T1000 (cell line): ENCODE results near the gene IKZF3.
"Not testable (repeated sequence)": the region's sequence is repeated elsewhere in the genome, so short reads cannot be mapped to it uniquely, and the experiment has no call there.

Experiments used
- DNase-seq: peaks from one replicate; lab custom pipeline; 2025; ENCODE audit warnings: mixed read lengths; lab: John Stamatoyannopoulos, UW

IKZF3 gene

DNA sequence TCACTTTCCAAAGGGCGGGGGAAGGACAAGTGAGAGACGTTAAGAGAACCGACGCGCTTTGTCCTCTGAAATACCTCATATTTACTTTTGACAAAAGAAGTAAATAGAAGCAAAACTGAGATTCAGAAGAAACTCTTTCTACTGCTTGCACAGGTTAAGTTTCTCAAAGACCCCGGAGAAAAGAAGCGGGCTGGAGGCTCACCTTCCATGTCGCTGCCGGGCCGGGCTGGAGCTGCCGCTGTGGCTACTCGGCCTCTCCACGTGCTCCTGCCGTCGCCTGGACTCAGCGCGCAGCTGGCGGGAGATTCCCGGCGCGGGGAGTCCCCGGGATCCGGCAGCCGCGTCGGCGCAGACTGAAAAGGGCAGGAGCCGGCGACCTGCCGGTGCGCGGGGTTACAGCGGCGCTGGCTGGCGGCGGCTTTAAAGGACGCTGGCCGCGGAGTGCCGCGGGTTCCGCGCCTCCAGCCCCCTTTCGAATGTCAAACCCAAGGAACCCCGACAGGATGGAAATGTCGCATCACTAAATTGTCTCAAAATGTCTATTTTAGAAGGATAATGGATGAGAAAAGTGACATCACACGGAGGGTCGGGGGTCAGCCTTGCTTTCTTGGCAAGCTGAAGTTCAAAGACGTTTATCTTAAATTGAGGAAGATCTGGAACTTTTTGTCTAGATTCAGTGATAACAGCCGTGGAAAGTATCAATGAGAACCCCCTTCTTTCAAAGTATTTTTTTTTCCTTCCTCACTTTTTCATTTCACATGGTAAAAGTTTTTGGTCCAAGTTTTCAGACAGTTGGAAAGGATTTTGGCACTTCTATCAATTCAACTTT lies at the start of gene IKZF3:
TSS of gene IKZF3 (minus strand) at position 395 of the 829 bp plus-strand sequence. CDS start at position 209, 186 bp downstream.
- DNase-seq = no peak

DNA sequence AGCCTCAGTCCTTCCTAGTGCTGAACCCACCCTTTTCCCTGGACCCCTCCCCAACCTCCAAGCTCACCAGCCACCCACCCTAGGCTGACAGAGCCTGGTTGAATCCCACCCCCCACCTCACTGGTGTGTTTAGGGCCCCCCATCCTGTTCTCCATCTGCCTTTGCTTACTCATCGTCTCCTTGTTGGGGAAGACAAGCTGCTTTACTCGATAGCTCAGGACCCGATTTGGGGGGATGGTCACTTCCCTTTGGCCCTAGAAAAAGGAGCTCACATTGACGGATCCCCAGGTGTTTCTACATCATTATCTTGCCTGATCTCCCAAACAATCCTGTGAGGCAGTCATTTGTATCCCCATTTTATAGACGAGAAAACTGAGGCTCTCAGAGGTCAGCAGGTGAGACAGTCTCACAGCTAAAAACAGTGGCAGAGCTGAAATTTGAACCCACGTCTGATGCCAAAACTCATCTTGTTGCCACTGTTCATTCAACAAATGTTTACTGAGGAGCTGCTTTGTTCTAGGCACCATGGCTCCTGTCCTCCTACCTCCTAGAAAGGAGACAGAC lies 44.8 kb upstream of the IKZF3 start:
- no peak for DNase-seq

DNA sequence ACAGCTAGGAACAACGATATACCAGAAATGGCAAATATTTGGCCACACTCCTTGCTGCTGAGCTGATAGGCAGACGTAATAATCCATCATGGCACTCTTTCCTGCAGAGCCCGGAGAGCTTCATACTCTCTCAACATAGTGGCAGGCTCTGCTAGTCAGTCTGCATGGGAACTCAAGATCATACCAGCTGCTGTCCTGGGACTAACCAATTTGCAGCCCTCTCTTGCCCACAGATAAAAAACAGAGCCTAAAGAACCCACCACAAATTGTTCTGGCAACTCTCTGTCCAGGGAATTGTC lies 40.8 kb upstream of the IKZF3 start:
- no peak for DNase-seq

DNA sequence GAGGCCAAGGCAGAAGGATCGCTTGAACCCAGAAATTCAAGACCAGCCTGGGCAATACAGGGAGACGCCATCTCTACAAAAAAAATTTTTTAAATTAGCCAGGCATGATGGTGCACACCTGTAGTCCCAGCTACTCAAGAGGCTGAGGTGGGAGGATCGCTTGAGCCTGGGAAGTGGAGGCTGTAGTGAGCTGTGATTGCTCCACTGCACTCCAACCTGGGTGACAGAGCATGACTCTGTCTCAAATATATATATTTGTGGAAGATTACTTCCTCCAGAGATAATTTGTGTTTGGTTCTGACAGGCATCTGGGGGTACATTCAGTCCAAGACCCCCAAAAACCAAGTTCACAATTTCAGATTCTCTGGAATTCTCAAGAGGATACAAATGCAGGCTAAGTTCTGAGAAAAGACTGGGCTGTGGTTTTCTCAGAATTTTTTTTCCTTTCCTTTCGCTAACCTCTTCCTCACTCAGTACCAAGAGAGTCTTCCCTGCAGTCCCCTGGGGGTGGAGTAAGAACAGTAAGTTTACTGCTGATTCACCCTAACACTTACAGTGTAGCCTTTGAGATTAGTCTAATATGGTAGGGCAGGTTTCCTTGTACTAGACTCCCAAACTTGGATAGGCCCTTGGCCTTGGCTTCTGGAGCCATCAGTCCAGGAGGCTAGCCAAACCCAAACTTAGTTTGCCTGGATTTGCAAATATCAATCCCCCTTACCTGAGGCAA lies 39.2 kb upstream of the IKZF3 start:
- DNase-seq = no peak

DNA sequence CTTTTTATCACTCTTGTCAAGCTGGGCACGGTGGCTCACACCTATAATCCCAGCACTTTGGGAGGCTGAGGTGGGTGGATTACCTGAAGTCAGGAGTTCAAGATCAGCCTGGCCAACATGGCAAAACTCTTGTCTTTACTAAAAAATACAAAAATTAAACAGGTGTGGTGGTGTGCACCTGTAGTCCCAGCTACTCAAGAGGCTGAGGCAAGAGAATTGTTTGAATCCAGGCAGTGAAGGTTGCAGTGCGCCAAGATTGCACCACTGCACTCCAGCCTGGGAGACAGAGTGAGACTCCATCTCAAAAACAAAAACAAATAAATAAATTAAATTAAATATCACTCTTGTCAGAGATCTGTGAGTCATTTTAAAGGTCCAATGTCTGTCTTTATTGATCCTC lies 37.9 kb upstream of the IKZF3 start:
- not testable (repeated sequence) for DNase-seq

DNA sequence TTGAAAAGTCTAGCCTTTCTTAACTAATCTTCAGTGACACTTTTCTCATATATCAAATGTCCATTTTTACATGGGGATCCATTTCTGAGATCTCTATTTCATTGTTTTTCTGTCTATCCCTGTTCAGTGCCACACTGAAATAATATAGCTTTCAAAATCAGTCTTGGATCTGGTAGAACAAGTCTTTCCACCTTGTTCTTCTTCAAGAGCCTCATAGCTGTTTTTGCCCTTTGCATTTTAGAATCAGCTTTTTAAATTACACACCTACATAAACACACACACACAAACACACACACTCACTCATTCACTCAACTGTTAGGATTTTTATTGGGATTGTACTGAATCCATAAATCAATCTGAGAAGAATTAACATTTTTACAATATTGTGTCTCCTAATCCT lies 35.1 kb upstream of the IKZF3 start:
- DNase-seq = no peak

DNA sequence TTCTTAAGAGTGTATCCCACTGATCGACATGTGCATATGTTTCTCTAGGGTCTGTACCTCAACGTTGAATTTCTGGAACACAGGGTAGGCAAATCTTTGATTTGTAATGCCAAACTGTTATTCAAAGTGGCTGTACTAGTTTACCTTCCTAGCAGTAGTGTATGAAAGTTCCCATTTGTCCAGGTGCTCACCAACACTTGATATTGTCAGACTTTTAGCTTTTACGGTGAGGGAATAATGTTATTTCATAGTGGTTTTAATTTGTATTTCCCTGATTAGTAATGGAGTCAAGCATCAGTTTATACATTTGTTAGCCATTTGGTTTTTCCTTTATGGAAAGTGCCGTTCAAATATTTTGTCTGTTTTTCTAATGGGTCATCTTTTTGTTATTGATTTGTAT lies 34.0 kb upstream of the IKZF3 start:
- DNase-seq = no peak

DNA sequence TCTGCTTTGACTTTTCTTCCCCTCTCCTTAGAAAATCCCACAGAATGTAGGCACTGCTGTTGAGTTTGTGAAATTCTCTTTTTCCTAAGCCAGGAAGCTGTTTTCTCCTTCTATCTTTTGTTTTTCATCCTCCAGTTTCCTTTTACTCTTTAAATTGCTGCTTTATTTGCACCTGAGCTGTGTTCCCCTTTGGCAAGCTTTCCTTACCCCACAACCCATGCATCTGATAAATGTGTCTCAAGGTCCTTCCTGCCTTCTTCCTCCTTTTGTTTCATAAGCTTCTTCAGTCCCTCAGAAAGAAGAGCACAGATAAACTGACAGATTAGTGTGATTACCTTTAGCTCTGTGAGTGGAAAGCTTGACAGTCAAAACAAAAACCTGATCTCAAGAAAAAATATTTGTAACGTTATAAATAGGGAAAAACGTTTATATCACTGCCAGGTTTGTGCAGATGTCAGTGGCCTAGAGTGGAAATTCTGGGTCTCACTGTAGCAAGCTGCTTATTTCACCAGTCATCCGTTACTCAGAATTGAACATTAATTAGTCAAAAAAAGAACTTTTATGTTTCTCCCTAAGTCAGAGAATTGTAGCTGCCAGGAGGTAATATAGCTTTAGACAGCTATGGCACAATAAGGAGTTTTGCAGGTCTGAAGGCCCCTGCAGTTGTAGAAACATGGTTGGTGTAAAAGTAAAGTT lies 30.7 kb upstream of the IKZF3 start:
- no peak for DNase-seq

DNA sequence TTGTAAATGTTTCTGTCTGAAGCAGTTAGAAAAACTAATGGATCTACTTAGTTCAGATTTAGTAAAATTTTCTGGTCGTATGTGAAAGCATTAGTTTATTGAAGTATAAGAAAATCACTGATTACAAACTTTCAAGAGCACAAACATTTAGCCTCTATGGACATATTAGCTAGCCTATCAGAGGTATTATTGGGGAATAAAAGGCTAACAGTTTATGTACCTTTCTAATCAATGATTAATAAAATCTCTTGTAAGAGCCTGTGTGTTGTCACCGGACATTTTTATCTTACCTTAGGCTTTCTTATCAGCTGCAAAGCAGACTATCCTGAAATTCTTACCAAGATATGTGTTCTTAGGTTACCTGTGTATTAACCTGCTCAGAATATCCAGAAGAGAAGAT lies 25.1 kb upstream of the IKZF3 start:
- DNase-seq = no peak

DNA sequence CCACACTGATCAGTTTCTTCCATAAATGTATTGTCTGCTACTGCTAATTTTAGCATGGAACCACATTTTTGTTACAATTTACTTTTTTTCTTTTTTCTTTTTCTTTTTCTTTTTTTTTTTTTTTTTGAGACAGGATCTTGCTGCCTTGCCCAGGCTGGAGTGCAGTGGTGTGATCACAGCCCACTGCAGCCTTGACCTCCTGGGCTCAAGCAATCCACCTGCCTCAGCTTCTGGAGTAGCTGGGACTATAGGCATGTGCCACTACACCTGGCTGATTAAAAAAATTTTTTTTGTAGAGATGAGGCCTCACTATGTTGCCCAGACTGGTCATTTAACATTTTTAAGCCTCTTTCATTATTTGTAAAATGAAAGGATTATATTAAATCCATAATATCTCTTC lies 23.0 kb upstream of the IKZF3 start:
- no peak for DNase-seq

DNA sequence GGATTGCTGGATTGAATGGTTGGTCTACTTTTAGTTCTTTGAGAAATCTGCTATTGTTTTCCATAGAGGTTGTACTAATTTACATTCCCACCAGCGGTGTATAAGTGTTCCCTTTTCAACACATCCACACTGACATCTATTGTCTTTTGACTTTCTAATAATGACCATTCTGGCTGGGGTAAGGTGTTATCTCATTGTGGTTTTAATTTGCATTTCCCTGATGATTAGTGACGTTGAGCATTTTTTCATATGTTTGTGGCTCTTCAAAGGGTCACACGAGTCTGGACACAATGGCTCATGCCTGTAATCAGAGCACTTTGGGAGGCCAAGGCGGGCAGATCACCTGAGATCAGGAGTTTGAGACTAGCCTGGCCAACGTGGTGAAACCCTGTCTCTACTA lies 22.0 kb upstream of the IKZF3 start:
- DNase-seq = not testable (repeated sequence)

DNA sequence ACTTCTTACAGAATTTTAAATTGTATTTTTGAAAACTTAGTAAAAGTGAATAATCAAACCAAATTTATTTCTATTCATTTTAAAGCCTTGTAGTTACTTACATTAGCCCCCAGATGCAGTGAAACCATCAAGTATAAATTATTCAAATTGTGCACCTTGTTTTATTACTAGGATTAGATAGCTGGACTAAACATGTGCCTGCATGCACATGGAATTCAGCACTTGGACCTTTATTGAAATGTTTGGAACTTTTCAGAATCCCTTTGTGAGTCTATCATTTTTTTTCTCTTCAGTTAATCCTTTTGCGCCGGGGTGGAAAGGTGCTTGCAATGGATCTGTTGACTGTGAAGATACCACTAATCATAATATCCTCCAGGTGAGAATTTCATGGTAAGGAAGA lies 8.6 kb upstream of the IKZF3 start:
- no peak for DNase-seq

DNA sequence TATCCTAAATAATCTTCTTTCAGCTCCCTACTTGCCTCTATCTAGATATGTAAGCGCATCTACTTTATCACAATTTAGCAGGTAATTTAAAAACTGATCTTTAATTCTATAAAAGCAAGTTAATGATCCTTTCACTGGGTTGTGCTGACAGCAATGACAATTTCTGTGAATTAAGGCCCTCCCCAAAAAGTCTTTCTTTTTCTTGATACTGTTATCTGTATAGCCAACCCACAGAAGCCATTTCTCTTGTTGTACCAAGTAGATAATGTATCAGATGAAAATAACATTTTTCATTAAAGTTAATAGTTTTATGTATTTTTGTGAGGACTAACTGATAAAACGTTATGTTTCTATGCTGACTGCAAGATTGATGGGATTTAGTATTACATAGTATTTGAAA lies 7.7 kb upstream of the IKZF3 start:
- no peak for DNase-seq

DNA sequence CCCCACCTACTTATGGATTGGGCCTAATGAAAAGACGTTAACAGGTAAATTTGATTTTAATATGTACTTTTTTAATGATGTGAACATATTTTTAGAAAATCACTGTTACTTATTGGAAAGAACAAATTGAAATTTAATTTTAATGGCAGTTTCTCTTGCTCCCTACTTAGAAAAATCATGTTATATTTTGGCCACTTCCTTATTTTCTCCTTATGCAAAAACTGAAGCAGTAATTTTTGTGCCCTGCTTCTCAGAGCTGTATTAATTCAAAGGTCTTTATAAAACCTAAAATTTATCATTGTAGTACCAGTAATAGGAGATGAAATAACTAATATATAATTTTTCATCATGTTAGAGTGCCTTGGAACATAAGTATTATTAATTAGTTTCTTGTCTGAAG lies 6.7 kb upstream of the IKZF3 start:
- no peak for DNase-seq

DNA sequence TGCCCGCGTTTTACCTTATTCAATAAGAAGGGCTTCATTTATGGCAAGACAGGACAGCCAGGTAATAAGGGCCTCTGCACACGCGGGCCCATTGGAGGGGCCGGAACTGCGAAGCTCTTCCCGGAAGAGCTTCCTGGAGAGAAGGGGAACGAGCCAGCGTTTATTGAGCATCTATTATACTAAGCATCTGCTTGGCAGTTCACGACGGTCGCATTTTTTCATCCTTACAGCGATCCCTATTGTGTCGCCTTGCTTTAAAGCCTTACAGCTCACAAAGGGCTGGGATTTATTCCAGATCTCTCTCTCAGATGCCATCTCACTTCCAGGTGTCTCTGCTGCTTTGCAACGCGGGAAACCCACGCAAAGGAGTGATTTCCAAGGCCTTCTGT lies 4.4 kb upstream of the IKZF3 start:
- no peak for DNase-seq

DNA sequence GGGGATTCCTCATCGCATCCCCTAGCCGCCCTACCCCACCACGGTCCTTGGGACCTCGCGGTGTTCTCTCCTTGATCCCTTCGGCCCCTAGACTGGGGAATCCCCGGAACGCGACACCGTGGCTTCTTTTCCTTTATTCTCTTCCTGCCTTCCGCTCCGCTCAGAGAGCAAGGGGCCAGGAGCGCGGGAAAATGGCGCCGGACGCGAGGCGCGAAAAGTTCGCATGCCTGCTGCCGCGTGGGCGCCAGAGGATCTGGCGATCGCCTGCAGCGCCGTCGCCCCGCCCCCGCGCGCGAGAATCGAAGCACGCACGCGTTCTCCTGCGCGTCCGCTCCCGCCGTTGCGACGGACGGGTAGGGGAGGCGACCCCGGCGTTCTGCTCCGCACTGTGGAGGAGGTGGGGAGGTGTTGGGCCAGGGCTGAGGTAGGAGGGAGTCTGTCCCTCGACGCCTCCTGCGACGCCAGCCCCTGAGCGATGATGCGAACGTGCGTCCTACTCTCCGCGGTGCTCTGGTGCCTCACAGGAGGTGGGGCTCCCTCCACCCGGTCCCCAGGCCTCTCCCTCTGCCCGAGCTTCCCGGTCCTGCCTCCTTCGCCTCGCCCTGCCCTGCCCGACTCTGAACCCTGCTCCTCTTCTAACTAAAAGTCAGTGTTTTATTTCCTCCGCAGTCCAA lies 3.9 kb upstream of the IKZF3 start, which contains the start of gene ZPBP2:
TSS of gene ZPBP2 (plus strand) at position 323 of the 674 bp plus-strand sequence. CDS start at position 476, 153 bp downstream.
- DNase-seq = no peak

DNA sequence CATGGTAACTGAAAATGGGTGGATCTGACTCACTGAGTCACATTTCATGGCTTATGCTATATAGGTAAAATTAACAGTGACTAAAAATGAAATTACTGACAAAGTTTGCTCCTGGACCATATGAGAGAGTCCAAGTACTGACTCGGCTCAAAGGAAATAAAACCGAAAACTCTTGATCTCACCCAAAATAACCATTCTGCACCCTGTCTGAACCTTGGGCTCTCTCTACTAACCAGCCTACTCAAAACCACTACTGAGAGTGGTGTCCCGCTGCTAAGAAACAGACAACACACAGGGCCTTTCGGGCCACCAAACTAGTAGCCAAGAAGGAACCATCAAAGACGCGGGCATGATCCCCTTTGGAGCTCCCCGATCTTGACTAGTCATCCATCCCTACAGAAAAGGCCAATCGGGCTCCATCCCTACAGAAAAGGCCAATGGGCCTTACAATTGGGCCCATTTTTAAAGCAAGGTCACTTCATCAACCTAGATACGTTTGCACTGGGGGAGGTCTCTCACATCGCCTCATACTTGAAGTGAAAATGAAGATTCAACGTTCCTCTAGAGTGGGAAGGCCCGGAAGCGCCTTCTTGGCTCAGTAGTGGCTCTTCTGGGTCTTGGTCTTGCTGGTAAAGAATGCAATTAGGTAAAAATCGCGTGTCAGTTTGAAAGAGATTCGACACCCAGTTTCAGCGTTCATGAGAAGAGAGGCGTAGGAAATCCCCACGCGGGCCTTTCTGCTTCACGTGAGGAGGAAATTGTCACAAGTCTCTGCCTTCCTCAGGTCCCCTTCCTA lies 3.2 kb upstream of the IKZF3 start:
- DNase-seq = no peak

DNA sequence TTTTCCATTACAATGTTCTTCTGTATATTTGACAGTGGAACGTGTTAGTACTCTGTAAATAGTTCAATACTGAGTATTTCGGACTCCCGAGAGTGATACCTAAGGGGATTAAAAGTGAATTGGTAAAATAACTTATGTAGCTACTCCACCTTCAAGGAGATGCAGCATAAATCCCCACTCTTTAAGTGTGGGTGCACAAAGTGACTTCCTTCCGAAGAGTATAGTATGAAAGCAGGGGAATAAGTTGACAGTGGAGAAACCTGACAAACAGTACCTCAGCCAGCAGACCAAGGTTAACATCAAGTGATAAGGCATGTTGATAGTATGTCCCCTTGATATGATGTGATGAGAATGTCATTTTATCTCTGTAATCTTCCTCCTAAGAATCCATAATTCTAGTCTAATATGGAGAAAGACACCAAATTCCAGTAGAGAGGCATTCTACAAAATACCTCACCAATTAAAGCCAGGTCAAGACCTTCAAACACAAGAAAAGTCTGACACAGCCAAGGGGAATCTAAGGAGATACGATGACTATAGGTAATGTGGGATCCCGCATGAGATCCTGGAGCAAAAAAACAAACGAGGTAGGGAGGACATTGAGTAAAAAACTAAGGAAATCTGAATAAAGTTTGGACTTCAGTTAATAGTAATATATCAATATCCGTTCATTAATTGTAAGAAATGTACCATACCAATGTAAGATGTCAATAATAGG lies 2.1 kb upstream of the IKZF3 start:
- DNase-seq = no peak

DNA sequence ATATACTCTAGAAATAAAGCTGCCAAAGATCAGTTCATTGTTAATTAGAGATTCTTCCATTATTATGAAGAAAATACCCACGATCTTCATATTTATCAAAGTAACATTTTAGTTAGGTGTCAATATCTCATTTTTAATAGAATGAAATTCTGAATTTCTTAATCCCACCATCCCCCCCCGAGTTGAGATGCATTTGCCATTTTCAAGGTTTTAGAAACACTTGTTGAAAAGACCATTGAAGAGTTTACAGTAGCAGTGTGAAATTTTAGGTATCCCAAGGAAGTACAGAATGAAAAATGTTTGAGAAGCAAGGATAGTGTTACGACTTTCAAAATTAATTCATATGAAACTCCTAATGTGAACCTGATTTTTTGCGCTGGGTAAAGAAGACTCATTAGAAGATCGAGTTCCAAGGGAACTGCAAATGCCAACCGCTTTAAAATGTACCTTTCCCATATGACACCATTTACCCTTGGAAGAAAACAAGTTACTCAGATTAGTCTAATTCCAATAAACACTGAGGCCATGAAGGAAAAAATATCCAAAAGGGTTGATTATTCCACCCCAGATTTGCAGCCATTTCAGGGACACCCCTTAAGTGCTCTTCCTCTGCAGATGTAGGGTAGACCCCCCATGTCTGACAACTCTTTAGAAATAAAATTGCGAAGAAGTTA lies 731 bp downstream of the IKZF3 start:
- DNase-seq = no peak

DNA sequence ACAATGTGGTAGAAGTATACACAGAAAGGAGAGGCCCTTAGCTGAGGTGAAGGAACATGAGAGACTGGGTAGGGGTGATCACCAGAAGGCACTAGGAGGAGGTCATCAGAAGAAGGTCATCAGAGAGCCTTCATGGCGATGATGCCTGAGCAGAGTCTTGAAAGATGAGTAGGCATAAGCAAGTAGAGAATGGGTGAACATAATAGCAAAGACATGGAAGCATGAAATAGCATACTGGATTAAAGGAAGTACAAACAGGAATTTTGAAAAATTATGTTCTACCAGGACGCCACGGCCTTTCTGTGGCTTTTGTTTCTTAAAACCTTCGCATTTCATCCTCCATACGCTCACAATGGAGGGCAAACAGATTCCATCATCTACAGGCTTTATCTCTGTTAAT lies 2.9 kb downstream of the IKZF3 start:
- no peak for DNase-seq
